Measurements from ENCODE around the gene MSLN.

DNA sequence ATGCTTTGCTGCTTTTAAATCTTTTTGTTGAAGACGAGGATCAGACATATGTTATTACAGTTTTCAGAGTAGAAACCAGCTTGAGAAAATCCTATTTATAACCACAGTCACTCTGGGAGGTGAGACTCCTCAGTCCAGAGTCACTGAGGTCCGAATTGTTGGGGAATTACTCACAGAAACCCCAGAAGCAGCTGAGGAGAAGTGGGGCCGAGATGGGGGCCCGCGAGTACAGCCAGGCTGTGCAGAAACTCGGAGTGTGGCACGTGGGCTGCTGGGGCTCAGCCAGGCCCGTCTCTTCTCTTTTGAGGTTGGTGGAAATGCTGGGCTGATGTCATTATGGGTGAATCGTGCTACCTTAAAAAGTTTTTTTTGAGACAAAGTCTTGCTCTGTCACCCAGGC lies 54.4 kb downstream of the MSLN start:
- TF ChIP-seq, protein P1, sequence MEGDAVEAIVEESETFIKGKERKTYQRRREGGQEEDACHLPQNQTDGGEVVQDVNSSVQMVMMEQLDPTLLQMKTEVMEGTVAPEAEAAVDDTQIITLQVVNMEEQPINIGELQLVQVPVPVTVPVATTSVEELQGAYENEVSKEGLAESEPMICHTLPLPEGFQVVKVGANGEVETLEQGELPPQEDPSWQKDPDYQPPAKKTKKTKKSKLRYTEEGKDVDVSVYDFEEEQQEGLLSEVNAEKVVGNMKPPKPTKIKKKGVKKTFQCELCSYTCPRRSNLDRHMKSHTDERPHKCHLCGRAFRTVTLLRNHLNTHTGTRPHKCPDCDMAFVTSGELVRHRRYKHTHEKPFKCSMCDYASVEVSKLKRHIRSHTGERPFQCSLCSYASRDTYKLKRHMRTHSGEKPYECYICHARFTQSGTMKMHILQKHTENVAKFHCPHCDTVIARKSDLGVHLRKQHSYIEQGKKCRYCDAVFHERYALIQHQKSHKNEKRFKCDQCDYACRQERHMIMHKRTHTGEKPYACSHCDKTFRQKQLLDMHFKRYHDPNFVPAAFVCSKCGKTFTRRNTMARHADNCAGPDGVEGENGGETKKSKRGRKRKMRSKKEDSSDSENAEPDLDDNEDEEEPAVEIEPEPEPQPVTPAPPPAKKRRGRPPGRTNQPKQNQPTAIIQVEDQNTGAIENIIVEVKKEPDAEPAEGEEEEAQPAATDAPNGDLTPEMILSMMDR (IDR thresholded peaks at IDR 0.05): no peak
- no peak for TF ChIP-seq POLR2A (IDR thresholded peaks at IDR 0.05)
